Measurements from ENCODE around the gene NEK6.

Gene NEK6

GRCh38 chr9:124261736-124262648 is 4.2 kb downstream of the NEK6 start:
- no peak for DNase-seq (ENCODE audit: low read depth)

DNA sequence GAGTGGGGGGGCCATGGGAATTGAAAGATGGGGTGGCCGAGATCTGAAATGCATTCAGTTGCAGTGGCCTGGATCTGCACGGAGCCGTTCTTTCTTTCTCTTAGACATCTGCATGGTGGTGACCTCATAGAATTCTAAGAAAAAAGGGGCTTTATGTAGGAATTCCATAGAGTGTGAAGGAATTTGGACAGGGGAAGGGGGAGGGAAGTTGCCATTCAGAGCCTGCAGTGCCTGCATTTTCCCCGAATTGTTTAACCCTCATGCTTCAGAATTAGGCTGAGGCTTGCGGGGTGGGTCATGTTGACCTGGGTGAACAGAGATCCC is 4.9 kb downstream of the NEK6 start:
- DNase-seq (ENCODE audit: low read depth): no peak

GRCh38 chr9:124263213-124263612 is 5.5 kb downstream of the NEK6 start:
- DNase-seq (ENCODE audit: low read depth): no peak

GRCh38 chr9:124263800-124264426 is 6.2 kb downstream of the NEK6 start:
- DNase-seq (ENCODE audit: low read depth): no peak

DNA sequence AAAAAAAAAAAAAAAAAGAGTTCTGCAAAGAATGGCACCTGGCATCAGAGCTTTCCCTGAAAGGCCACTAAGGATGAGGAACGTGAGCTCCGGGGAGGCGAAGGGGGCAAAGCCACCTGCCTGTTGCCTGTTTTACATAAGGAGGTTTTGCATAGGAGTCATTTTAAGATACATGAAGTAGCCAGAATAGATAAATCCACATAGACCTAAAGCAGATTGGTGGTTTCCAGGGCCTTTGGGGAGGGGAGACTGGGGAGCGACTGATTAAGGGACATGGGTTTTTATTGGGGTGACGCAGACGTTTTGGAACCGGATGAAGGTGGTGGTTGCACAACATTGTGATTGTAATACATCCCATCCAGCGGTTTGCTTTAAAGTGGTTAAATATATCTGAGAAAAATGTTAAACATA is 7.1 kb downstream of the NEK6 start:
- DNase-seq (ENCODE audit: low read depth): no peak

GRCh38 chr9:124265551-124265950 is 7.8 kb downstream of the NEK6 start:
- no peak for DNase-seq (ENCODE audit: low read depth)

DNA sequence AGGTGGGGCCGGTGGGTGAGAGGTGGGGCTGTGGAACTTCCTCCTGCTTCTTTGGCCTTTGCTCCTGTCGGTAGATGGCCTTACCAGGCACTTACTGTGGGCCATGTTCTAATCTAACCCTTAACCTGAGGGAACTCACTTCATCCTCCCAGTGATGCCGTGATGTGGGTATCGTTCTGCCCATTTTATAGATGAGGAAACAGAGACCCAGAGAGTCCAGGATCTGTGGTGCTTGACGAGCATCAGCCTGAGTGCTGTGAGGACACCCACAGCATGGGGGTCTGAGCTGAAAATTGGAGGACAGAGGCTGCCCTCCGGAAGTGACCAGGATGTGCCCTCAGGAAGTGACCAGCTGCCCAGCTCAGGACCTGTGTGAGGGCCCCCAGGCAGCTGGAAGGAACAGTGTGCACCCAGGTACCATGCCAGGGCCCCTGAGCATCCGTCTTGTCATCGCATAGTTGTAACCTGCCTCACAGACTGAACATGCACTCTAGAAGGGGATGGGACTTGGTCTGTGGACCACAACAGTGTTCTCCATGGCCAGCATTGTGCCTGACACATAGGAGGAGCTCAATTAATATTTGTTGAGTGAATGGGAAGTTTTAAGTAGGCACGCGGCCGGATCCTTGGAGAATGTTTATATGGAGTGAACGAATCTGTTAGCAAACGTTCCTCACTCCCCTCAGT is 8.5 kb downstream of the NEK6 start:
- DNase-seq (ENCODE audit: low read depth): no peak

- no peak for DNase-seq (ENCODE audit: low read depth)
These were observed 9.1 kb downstream of the NEK6 start for GRCh38 chr9:124266826-124267201.

- DNase-seq (ENCODE audit: low read depth): no peak
These were observed 9.6 kb downstream of the NEK6 start for GRCh38 chr9:124267271-124267807.

DNA sequence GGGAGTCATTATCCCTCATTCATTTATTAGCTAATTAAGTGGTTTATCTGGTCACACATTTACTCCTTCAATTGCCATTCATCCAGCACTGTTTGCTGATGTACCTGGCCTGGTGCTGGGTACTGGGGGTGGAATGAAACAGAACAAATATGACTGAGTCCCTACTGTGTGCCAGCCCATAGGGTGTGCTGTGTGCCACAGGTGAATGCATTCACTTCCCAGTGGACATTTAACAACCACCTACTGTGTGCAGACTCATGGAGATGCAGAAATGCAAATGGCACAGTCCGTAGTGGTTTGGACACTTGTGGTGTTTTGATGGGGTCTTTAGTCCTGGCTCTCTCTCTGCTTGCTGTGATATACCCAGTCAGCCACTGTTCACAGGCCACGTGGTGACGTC is 10.5 kb downstream of the NEK6 start:
- DNase-seq (ENCODE audit: low read depth): no peak

DNA sequence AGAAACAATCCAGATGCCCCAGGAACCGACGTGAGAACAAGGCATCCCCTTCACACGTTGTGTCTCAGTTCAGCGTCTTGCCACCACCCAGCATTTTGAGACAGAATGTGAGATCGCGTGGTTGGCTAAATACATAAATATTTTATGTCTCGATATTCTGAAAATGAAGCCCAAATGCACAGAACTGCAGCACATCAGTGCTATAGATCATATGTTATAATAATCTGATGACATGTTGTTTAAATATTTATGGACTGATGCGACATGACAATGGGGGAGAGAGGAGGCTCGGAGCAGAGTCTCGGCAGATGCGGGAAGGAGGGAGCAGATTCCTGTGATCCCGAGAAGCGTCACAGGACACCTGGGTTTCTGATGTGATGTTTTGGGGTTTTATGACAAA is 10.9 kb downstream of the NEK6 start:
- DNase-seq (ENCODE audit: low read depth): no peak

GRCh38 chr9:124269556-124269955 is 11.8 kb downstream of the NEK6 start:
- no peak for DNase-seq (ENCODE audit: low read depth)

- no peak for DNase-seq (ENCODE audit: low read depth)
These were observed 13.0 kb downstream of the NEK6 start for GRCh38 chr9:124270504-124271335.

GRCh38 chr9:124271660-124272059 is 13.9 kb downstream of the NEK6 start:
- DNase-seq (ENCODE audit: low read depth): no peak

GRCh38 chr9:124272118-124272517 is 14.4 kb downstream of the NEK6 start:
- no peak for DNase-seq (ENCODE audit: low read depth)

DNA sequence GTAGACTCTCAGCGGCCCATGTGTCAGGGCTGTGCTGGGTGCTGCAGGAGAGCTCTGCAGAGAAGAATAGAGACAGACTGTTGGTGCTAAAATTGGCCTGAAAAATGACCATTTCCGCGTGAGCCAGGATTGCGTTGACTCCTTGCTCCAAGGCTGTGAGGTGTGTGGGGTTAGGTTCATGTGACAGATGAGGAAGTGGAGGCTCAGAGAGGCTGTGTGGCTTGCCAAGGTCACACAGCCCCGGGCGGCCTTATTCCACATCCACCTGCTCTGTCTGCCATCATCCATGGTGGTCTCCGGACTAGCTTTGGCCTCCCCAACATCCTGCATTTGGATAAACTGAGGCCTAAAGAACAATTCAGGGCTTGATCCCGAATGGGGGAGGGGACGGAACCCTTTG is 15.2 kb downstream of the NEK6 start:
- DNase-seq (ENCODE audit: low read depth): no peak

DNA sequence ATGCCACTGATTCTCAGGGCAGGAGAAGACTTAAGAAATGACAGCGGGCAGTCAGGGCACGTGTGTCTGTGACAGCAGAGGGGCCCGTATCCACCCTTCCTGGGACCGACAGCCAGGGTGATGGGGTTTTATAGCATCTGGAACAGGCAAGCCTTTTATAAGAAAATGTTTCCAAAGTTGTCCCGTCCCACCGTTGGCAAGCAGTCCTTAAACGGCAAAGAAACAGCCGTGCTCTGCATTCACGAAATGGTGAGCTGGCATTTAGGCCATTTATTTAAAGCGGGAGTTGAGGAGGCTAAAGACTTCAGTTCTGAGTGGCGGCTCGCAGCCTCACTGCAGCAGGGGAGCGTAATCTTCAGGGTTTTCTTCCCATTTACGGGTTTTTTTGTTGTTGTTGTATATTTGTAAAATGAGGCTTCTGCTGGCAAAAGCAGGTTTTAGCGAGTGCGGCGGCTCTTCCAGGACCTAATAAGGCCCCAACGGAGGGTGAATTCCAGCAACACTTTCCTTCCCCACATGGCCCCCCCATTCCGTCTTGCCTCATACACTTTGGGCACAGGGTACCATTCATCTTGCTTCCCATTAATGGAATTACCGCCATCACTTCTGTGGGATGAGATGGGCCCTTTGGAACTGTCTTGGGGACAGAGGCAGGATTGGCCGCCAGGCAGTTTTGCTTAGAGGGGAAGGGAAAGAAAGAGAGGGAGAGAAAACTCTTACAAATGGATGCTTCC is 15.8 kb downstream of the NEK6 start:
- DNase-seq (ENCODE audit: low read depth): no peak

- no peak for DNase-seq (ENCODE audit: low read depth)
These were observed 16.5 kb downstream of the NEK6 start for GRCh38 chr9:124274226-124274625.

- no peak for DNase-seq (ENCODE audit: low read depth)
These were observed 17.0 kb downstream of the NEK6 start for GRCh38 chr9:124274738-124275137.

- no peak for DNase-seq (ENCODE audit: low read depth)
These were observed 19.7 kb downstream of the NEK6 start for GRCh38 chr9:124277420-124277819.

DNA sequence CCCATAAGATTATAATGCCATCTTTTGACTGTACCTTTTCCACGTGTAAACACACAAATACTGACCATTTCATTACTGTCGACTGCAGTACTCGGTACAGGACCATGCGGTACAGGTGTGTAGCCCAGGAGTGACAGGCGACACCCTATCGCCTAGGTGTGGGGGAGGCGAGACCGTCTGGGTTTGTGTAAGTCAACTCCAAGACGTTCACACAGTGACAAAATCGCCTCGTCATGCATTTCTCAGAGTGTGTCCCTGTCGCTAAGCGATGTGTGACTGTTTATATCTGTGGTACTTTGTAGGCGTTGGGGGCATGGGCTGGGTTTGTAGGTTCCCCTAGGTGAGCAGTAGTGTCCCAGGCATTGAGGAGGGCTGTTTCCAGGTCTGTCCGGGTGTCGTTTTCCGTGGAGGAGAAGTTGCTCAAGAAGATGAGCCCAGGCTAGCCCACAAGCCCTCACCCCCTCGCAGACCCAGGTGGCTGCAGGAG is 20.3 kb downstream of the NEK6 start:
- no peak for DNase-seq (ENCODE audit: low read depth)
